Liver (tissue), 9 donors: ENCODE data around the gene EXOC3L2. TPM values are rescaled to one million over a fixed set of nuclear protein-coding genes. Genes with fewer than 3 reads are reported as not detected.

Experiments used
- DNase-seq: peaks from one replicate; pipeline ENCODE4 v3.0.0-alpha.2; 2017; ENCODE audit warnings: low spot score
- H3K27ac ChIP-seq, 2 donors: one replicate each; pipeline ENCODE4 v1.7.0; 2013; ENCODE audit warnings: inconsistent platforms in 2 of 2, low read length in 2 of 2, control low read depth in 1 of 2, low read depth in 1 of 2, mild to moderate bottlenecking in 1 of 2
- H3K27me3 ChIP-seq, 4 donors: one replicate each; pipeline versions ENCODE4 v1.6.1 to v1.7.0; 2013; ENCODE audit warnings: low read length in 3 of 4, inconsistent platforms in 1 of 4, mild to moderate bottlenecking in 1 of 4, moderate library complexity in 1 of 4; ENCODE audit not compliant: control insufficient read depth in 4 of 4, insufficient read depth in 4 of 4
- H3K36me3 ChIP-seq, 4 donors: one replicate each; pipeline versions ENCODE4 v1.6.1 to v1.7.0; 2013; ENCODE audit warnings: low read length in 3 of 4, mild to moderate bottlenecking in 3 of 4, low read depth in 1 of 4, moderate library complexity in 1 of 4; ENCODE audit not compliant: control insufficient read depth in 4 of 4, insufficient read depth in 3 of 4
- H3K4me1 ChIP-seq, 4 donors: one replicate each; pipeline versions ENCODE4 v1.6.1 to v1.7.0; 2013; ENCODE audit warnings: low read length in 3 of 4, mild to moderate bottlenecking in 3 of 4, moderate library complexity in 1 of 4; ENCODE audit not compliant: control insufficient read depth in 4 of 4, insufficient read depth in 4 of 4
- H3K4me3 ChIP-seq, 3 donors: one replicate each; pipeline versions ENCODE4 v1.6.1 to v1.7.0; 2013; ENCODE audit warnings: low read length in 3 of 3, control low read depth in 1 of 3, low read depth in 1 of 3, mild to moderate bottlenecking in 1 of 3
- H3K9ac ChIP-seq, 2 donors: one replicate each; pipeline ENCODE4 v1.7.0; 2013; ENCODE audit warnings: low read length in 2 of 2, mild to moderate bottlenecking in 2 of 2, moderate library complexity in 2 of 2, control low read depth in 1 of 2, low read depth in 1 of 2
- H3K9me3 ChIP-seq, 4 donors: one replicate each; pipeline versions ENCODE4 v1.6.1 to v1.7.0; 2013; ENCODE audit warnings: low read length in 3 of 4; ENCODE audit not compliant: control insufficient read depth in 4 of 4
- EGR1 ChIP-seq, 2 donors: IDR thresholded peaks; 2 replicates each; pipeline ENCODE4 v1.6.1; 2016 to 2018; ENCODE audit warnings: antibody characterized with exemption in 2 of 2, low read depth in 2 of 2
- FOXA1 ChIP-seq: IDR thresholded peaks from 2 replicates; pipeline ENCODE4 v1.6.1; 2016; ENCODE audit warnings: antibody characterized with exemption
- FOXA2 ChIP-seq: IDR thresholded peaks from 2 replicates; pipeline ENCODE4 v1.6.1; 2016; ENCODE audit warnings: antibody characterized with exemption
- GABPA ChIP-seq, 2 donors: IDR thresholded peaks in 1 of 2; conservative IDR thresholded peaks in 1 of 2; 2 replicates each; pipeline ENCODE4 v1.6.1; 2016; ENCODE audit warnings: antibody characterized with exemption in 2 of 2, mild to moderate bottlenecking in 1 of 2, moderate library complexity in 1 of 2
- HNF4A ChIP-seq, 2 donors: conservative IDR thresholded peaks; 2 replicates each; pipeline ENCODE4 v1.6.1; 2016; ENCODE audit warnings: antibody characterized with exemption in 2 of 2, mild to moderate bottlenecking in 2 of 2
- HNF4G ChIP-seq: IDR thresholded peaks from 2 replicates; pipeline ENCODE4 v1.6.1; 2016; ENCODE audit warnings: antibody characterized with exemption
- JUND ChIP-seq, 2 donors: IDR thresholded peaks; 2 replicates each; pipeline ENCODE4 v1.6.1; 2016; ENCODE audit warnings: antibody characterized with exemption in 2 of 2
- NR2F2 ChIP-seq: IDR thresholded peaks from 2 replicates; pipeline ENCODE4 v1.6.1; 2016; ENCODE audit warnings: antibody characterized with exemption
- RAD21 ChIP-seq, 2 donors: IDR thresholded peaks; 2 replicates each; pipeline ENCODE4 v1.6.1; 2016; ENCODE audit warnings: antibody characterized with exemption in 2 of 2, mild to moderate bottlenecking in 2 of 2
- RXRA ChIP-seq, 2 donors: IDR thresholded peaks; 2 replicates each; pipeline ENCODE4 v1.6.1; 2017 to 2018; ENCODE audit warnings: antibody characterized with exemption in 2 of 2, mild to moderate bottlenecking in 1 of 2
- SP1 ChIP-seq: IDR thresholded peaks from 2 replicates; pipeline ENCODE4 v1.6.1; 2018; ENCODE audit warnings: antibody characterized with exemption, mild to moderate bottlenecking
- TAF1 ChIP-seq: conservative IDR thresholded peaks from 2 replicates; pipeline ENCODE4 v1.6.1; 2016; ENCODE audit warnings: antibody characterized with exemption, mild to moderate bottlenecking
- YY1 ChIP-seq: IDR thresholded peaks from 2 replicates; pipeline ENCODE4 v1.6.1; 2016; ENCODE audit warnings: antibody characterized with exemption, mild to moderate bottlenecking
- whole genome bisulfite sequencing: extraction: QIAGEN DNeasy Blood & Tissue Kit; methylation state at CpG from one replicate; pipeline ENCODE4 v1.1.7; 2013; 5-methylcytosine and 5-hydroxymethylcytosine counted together
- polyA plus RNA-seq, 2 donors: library from polyadenylated mRNA; stranded (reverse) in 1 of 2; unstranded in 1 of 2; fragments of 200-250 nt in 1 of 2; fragments of >200 nt in 1 of 2; fragmentation: Nextera tagmentation in 1 of 2; extraction: Ambion mirVana in 1 of 2; gene quantifications; one replicate each; pipeline versions ENCODE4 v1.2.1 to v1.2.3, GENCODE V29; 2013 to 2015
- total RNA-seq, 2 donors: library from RNA; depleted of rRNA; stranded (reverse); fragments of >200 nt; gene quantifications; one replicate each; pipeline ENCODE4 v1.2.3, GENCODE V29; 2014
- TF ChIP-seq, protein P1 (sequence below): IDR thresholded peaks from 2 replicates; pipeline ENCODE4 v1.6.1; 2016; ENCODE audit warnings: antibody characterized with exemption, mild to moderate bottlenecking
- TF ChIP-seq, protein P2 (sequence below): IDR thresholded peaks from 2 replicates; pipeline ENCODE4 v1.6.1; 2016; ENCODE audit warnings: antibody characterized with exemption
- TF ChIP-seq, protein P3 (sequence below): fragments of 150-350 bp; IDR thresholded peaks from 2 replicates; pipeline ENCODE4 v1.5.1; 2017; ENCODE audit warnings: improper control_type of control experiment, low read depth, low read length; ENCODE audit not compliant: missing input control
- TF ChIP-seq, protein P4 (sequence below): IDR thresholded peaks from 2 replicates; pipeline ENCODE4 v1.6.1; 2016; ENCODE audit warnings: antibody characterized with exemption
- TF ChIP-seq, protein P5 (sequence below): IDR thresholded peaks from 2 replicates; pipeline ENCODE4 v1.6.1; 2016; ENCODE audit warnings: antibody characterized with exemption
- donor health status: healthy.
- donor health status: healthy.
- donor health status: healthy.
- donor health status: healthy.
- donor health status: healthy.

EXOC3L2 gene
- total and polyA plus RNA-seq, 4 donors: 1.3 to 7.3 (median 4.1) TPM

DNA sequence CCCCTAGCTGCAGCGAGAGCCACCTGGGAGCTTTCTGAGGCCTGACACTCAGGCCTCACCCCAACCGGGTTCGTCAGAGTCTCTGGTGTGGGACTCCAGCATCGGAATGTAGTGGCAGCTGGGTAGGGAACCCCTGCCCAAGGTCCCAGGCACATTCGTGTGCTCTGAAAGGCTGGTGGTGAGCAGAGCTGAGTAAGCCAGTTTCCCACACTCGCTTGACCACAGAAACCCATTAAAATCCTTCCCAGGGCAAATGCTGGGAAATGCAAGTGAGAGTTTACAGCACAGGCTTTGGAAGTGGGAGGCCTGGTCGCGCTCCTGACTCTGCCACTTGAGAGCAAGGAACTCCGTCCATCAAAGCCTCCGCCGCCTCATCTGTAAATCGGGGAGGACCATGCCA lies 71.4 kb downstream of the EXOC3L2 start:
- WGBS: 92% methylated on average over 12 of the region's 12 CpGs
- no peak for TF ChIP-seq EGR1 (IDR thresholded peaks at IDR 0.05; ENCODE audit: low read depth in 2 of 2)
- no peak for TF ChIP-seq FOXA2
- no peak for TF ChIP-seq JUND (IDR thresholded peaks at IDR 0.05)
- TF ChIP-seq, protein P1, sequence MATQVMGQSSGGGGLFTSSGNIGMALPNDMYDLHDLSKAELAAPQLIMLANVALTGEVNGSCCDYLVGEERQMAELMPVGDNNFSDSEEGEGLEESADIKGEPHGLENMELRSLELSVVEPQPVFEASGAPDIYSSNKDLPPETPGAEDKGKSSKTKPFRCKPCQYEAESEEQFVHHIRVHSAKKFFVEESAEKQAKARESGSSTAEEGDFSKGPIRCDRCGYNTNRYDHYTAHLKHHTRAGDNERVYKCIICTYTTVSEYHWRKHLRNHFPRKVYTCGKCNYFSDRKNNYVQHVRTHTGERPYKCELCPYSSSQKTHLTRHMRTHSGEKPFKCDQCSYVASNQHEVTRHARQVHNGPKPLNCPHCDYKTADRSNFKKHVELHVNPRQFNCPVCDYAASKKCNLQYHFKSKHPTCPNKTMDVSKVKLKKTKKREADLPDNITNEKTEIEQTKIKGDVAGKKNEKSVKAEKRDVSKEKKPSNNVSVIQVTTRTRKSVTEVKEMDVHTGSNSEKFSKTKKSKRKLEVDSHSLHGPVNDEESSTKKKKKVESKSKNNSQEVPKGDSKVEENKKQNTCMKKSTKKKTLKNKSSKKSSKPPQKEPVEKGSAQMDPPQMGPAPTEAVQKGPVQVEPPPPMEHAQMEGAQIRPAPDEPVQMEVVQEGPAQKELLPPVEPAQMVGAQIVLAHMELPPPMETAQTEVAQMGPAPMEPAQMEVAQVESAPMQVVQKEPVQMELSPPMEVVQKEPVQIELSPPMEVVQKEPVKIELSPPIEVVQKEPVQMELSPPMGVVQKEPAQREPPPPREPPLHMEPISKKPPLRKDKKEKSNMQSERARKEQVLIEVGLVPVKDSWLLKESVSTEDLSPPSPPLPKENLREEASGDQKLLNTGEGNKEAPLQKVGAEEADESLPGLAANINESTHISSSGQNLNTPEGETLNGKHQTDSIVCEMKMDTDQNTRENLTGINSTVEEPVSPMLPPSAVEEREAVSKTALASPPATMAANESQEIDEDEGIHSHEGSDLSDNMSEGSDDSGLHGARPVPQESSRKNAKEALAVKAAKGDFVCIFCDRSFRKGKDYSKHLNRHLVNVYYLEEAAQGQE: no peak
- TF ChIP-seq, protein P2, sequence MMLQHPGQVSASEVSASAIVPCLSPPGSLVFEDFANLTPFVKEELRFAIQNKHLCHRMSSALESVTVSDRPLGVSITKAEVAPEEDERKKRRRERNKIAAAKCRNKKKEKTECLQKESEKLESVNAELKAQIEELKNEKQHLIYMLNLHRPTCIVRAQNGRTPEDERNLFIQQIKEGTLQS: no peak
- no peak for TF ChIP-seq TAF1
- no peak for TF ChIP-seq HNF4G
- TF ChIP-seq, protein P3, sequence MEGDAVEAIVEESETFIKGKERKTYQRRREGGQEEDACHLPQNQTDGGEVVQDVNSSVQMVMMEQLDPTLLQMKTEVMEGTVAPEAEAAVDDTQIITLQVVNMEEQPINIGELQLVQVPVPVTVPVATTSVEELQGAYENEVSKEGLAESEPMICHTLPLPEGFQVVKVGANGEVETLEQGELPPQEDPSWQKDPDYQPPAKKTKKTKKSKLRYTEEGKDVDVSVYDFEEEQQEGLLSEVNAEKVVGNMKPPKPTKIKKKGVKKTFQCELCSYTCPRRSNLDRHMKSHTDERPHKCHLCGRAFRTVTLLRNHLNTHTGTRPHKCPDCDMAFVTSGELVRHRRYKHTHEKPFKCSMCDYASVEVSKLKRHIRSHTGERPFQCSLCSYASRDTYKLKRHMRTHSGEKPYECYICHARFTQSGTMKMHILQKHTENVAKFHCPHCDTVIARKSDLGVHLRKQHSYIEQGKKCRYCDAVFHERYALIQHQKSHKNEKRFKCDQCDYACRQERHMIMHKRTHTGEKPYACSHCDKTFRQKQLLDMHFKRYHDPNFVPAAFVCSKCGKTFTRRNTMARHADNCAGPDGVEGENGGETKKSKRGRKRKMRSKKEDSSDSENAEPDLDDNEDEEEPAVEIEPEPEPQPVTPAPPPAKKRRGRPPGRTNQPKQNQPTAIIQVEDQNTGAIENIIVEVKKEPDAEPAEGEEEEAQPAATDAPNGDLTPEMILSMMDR: no peak
- TF ChIP-seq GABPA (IDR thresholded peaks at IDR 0.05 in 1 of 2, conservative IDR thresholded peaks at IDR 0.05 in 1 of 2): no peak
- no peak for TF ChIP-seq NR2F2
- TF ChIP-seq, protein P4, sequence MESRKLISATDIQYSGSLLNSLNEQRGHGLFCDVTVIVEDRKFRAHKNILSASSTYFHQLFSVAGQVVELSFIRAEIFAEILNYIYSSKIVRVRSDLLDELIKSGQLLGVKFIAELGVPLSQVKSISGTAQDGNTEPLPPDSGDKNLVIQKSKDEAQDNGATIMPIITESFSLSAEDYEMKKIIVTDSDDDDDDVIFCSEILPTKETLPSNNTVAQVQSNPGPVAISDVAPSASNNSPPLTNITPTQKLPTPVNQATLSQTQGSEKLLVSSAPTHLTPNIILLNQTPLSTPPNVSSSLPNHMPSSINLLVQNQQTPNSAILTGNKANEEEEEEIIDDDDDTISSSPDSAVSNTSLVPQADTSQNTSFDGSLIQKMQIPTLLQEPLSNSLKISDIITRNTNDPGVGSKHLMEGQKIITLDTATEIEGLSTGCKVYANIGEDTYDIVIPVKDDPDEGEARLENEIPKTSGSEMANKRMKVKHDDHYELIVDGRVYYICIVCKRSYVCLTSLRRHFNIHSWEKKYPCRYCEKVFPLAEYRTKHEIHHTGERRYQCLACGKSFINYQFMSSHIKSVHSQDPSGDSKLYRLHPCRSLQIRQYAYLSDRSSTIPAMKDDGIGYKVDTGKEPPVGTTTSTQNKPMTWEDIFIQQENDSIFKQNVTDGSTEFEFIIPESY: no peak
- TF ChIP-seq RAD21 (IDR thresholded peaks at IDR 0.05): no peak
- TF ChIP-seq FOXA1: no peak
- no peak for TF ChIP-seq YY1
- no peak for TF ChIP-seq SP1
- no peak for TF ChIP-seq RXRA (IDR thresholded peaks at IDR 0.05)
- no peak for TF ChIP-seq HNF4A (conservative IDR thresholded peaks at IDR 0.05)
- TF ChIP-seq, protein P5, sequence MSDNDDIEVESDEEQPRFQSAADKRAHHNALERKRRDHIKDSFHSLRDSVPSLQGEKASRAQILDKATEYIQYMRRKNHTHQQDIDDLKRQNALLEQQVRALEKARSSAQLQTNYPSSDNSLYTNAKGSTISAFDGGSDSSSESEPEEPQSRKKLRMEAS: no peak
- Histone ChIP-seq H3K27me3 (no peaks in the 10 kb centered on the region), H3K9me3 (no peaks in the 10 kb centered on the region), H3K9ac (no peak overlapping the region), H3K4me3 (no peak overlapping the region), H3K27ac (no peak overlapping the region), H3K4me1 (peaks cover 5 to 12% (median 8%) of the 10 kb centered on the region in 4 donors), H3K36me3 (no peaks in the 10 kb centered on the region)
- DNase-seq: no peak
